ENCODE data around the gene WDR81.

DNA sequence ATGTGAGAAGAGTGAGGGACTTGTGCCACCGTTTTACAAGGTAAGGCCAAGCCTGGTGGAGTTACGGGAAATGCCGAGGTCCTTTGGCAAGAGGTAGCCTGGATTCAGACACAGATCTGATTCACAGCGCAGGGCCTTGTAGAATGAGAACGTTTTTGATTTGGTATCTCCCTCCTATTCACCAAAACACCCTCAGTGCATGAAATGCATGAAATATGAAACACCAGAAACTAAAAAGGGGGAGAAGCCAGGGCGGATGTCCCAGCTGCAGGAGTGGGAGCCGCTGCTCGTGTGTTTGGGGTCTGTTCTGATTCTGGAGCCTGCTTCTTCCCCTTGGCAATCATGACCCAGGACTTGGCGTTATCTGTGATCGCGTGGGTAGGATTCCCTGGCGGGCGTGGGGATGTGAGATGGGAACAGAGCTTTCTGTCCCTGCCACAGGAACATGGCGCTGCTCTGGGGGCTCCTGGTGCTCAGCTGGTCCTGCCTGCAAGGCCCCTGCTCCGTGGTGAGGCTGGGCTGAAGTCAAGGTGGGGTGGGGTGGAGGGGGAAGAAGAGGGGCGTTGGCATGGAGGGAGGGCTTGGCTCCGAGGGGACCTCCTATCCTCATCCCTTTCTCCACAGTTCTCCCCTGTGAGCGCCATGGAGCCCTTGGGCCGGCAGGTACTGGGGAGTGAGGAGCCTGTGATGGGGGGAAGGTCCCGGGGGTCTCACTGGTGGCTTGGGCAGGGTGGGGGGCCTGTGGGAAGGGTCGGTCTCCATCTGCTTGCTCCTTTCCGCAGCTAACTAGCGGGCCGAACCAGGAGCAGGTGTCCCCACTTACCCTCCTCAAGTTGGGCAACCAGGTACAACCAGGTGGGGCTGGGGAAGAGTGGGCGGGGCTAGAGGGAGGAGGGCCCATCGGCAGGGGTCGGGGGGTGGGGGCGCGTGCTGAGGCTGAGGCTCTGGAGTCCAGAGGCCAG is 20.3 kb downstream of the WDR81 start:
- TF ChIP-seq ZNF70 (CRISPR knock-in tag; IDR thresholded peaks at IDR 0.05): no peak
- no peak for TF ChIP-seq ZFP30 (CRISPR knock-in tag; IDR thresholded peaks at IDR 0.05)

Measured in SK-N-SH treated with all-trans-retinoic acid at 6 μM for 48 hours (cell line).